H1 (cell line): ENCODE measurements around the gene LTA. TPM values are rescaled to one million over a fixed set of nuclear protein-coding genes. Genes with fewer than 3 reads are reported as not detected.

ENCODE experiments used
- CTCF ChIA-PET: fragments of 300-600 bp; sonication (Branson Sonifier 250); formaldehyde crosslinking; loops from one replicate; lab custom pipeline; 2021; ENCODE audit not compliant: partially characterized antibody; lab: Charles Lee
- POLR2A ChIA-PET: fragments of 300-600 bp; sonication (Branson Sonifier 250); formaldehyde crosslinking; loops from one replicate; lab custom pipeline; 2021; ENCODE audit warnings: inconsistent platforms; ENCODE audit not compliant: partially characterized antibody; lab: Charles Lee
- DNase-seq, 2 experiments: peaks; one replicate each; pipeline versions ENCODE4 v3.0.0 to v3.0.0-alpha.2; 2010 to 2022; ENCODE audit warnings: low spot score in 2 of 2, low read depth in 1 of 2, mixed read lengths in 1 of 2
- FAIRE-seq: peaks from 2 replicates; lab custom pipeline; 2011; peaks lifted over from hg19 to GRCh38; lab: Jason Lieb, UNC
- H2AFZ ChIP-seq: 2 replicates; pipeline ENCODE4 v1.8.1; 2012; ENCODE audit warnings: low read length, inconsistent platforms
- H2AK5ac ChIP-seq: 2 replicates; pipeline ENCODE4 v1.6.1; 2013; ENCODE audit warnings: low read depth, low read length
- H2BK120ac ChIP-seq: replicated peaks from 2 replicates; pipeline ENCODE3; 2013; ENCODE audit warnings: low read depth, low read length, inconsistent platforms
- H2BK12ac ChIP-seq: 2 replicates; pipeline ENCODE4 v1.6.1; 2013; ENCODE audit warnings: low read depth, low read length
- H2BK15ac ChIP-seq: 2 replicates; pipeline ENCODE4 v1.6.1; 2013; ENCODE audit warnings: low read length
- H2BK20ac ChIP-seq: 2 replicates; pipeline ENCODE4 v1.6.1; 2013; ENCODE audit warnings: low read length
- H2BK5ac ChIP-seq: 2 replicates; pipeline ENCODE4 v1.6.1; 2013; ENCODE audit warnings: low read depth, low read length
- H3K14ac ChIP-seq: 2 replicates; pipeline ENCODE4 v1.6.1; 2013; ENCODE audit warnings: inconsistent platforms; ENCODE audit not compliant: insufficient read length
- H3K18ac ChIP-seq: 2 replicates; pipeline ENCODE4 v1.6.1; 2013; ENCODE audit warnings: low read length; ENCODE audit errors: extremely low read depth
- H3K23ac ChIP-seq: 2 replicates; pipeline ENCODE4 v1.6.1; 2013; ENCODE audit warnings: inconsistent platforms; ENCODE audit not compliant: insufficient read length
- H3K23me2 ChIP-seq: 2 replicates; pipeline ENCODE4 v1.6.1; 2013; ENCODE audit warnings: low read depth, low read length
- H3K27ac ChIP-seq: 2 replicates; pipeline ENCODE4 v1.6.1; 2011; ENCODE audit warnings: low read depth, low read length, inconsistent platforms
- H3K27me3 ChIP-seq, 4 experiments: replicated peaks in 1 of 4; 1 replicate in 1 of 4; 2 replicates in 3 of 4; pipeline versions ENCODE4 v1.6.1 to v1.8.1; 2011 to 2013; ENCODE audit warnings: low read length in 3 of 4, mild to moderate bottlenecking in 3 of 4, inconsistent platforms in 2 of 4, mixed read lengths in 2 of 4, moderate library complexity in 1 of 4; ENCODE audit not compliant: control insufficient read depth in 3 of 4, insufficient read depth in 3 of 4; ENCODE audit errors: extremely low read depth in 1 of 4
- H3K36me3 ChIP-seq, 4 experiments: 2 replicates each; pipeline versions ENCODE4 v1.6.1 to v1.8.1; 2011 to 2013; ENCODE audit warnings: mild to moderate bottlenecking in 4 of 4, low read length in 3 of 4, moderate library complexity in 2 of 4, control low read depth in 1 of 4, inconsistent platforms in 1 of 4; ENCODE audit not compliant: insufficient read depth in 4 of 4, control insufficient read depth in 2 of 4
- H3K4ac ChIP-seq: replicated peaks from 2 replicates; pipeline ENCODE3; 2013; ENCODE audit warnings: low read length, low read depth, mixed read lengths, inconsistent platforms; ENCODE audit not compliant: insufficient read length
- H3K4me1 ChIP-seq, 4 experiments: replicated peaks in 1 of 4; 1 replicate in 1 of 4; 2 replicates in 3 of 4; pipeline versions ENCODE4 v1.6.1 to v1.8.1; 2011 to 2013; ENCODE audit warnings: low read length in 3 of 4, inconsistent platforms in 2 of 4, mixed read lengths in 1 of 4; ENCODE audit not compliant: insufficient read depth in 4 of 4, control insufficient read depth in 3 of 4
- H3K4me2 ChIP-seq, 2 experiments: 2 replicates each; pipeline versions ENCODE4 v1.6.1 to v1.8.1; 2011 to 2013; ENCODE audit warnings: low read depth in 2 of 2, low read length in 2 of 2, control low read depth in 1 of 2, inconsistent platforms in 1 of 2, mild to moderate bottlenecking in 1 of 2; ENCODE audit not compliant: insufficient read depth in 1 of 2
- H3K4me3 ChIP-seq, 4 experiments: fragments of 200-600, 300-600 bp in 1 of 4; sonication (generic), shearing (Covaris generic), sonication (Bioruptor Twin) in 1 of 4; 2 replicates each; pipeline versions ENCODE4 v1.5.1 to v1.8.1; 2011 to 2016; ENCODE audit warnings: low read length in 4 of 4, low read depth in 3 of 4, control low read depth in 2 of 4, inconsistent platforms in 2 of 4, mild to moderate bottlenecking in 2 of 4, mixed read lengths in 1 of 4, moderate library complexity in 1 of 4; ENCODE audit not compliant: insufficient read depth in 2 of 4; ENCODE audit errors: extremely low read depth in 1 of 4
- H3K56ac ChIP-seq: replicated peaks from 2 replicates; pipeline ENCODE3; 2013; ENCODE audit warnings: low read depth, mild to moderate bottlenecking, mixed read lengths, low read length, inconsistent platforms; ENCODE audit not compliant: insufficient read length
- H3K79me1 ChIP-seq: 2 replicates; pipeline ENCODE4 v1.6.1; 2013; ENCODE audit warnings: low read depth, low read length, control low read depth
- H3K79me2 ChIP-seq, 2 experiments: 2 replicates each; pipeline versions ENCODE4 v1.6.1 to v1.8.1; 2012 to 2013; ENCODE audit warnings: low read length in 2 of 2, mild to moderate bottlenecking in 2 of 2, inconsistent platforms in 1 of 2; ENCODE audit not compliant: insufficient read depth in 2 of 2, control insufficient read depth in 1 of 2
- H3K9ac ChIP-seq, 4 experiments: replicated peaks in 1 of 4; 1 replicate in 1 of 4; 2 replicates in 3 of 4; pipeline versions ENCODE4 v1.6.1 to v1.8.1; 2011 to 2013; ENCODE audit warnings: low read depth in 3 of 4, low read length in 3 of 4, control low read depth in 2 of 4, mild to moderate bottlenecking in 2 of 4, moderate library complexity in 2 of 4, inconsistent platforms in 1 of 4; ENCODE audit errors: extremely low read depth in 1 of 4
- H3K9me3 ChIP-seq, 2 experiments: 2 replicates each; pipeline versions ENCODE4 v1.6.1 to v1.8.1; 2012 to 2013; ENCODE audit warnings: mild to moderate bottlenecking in 2 of 2, moderate library complexity in 2 of 2, control low read depth in 1 of 2, inconsistent platforms in 1 of 2, low read depth in 1 of 2, low read length in 1 of 2, mixed read lengths in 1 of 2; ENCODE audit not compliant: insufficient read depth in 2 of 2
- H4K20me1 ChIP-seq, 2 experiments: replicated peaks in 1 of 2; 2 replicates each; pipeline versions ENCODE3 to v1.8.1; 2011 to 2013; ENCODE audit warnings: inconsistent platforms in 2 of 2, low read length in 2 of 2, mild to moderate bottlenecking in 1 of 2; ENCODE audit not compliant: insufficient read depth in 2 of 2, control insufficient read depth in 1 of 2
- H4K5ac ChIP-seq: 2 replicates; pipeline ENCODE4 v1.6.1; 2013; ENCODE audit warnings: low read length, low read depth, mixed read lengths, inconsistent platforms; ENCODE audit not compliant: insufficient read length
- H4K8ac ChIP-seq: 2 replicates; pipeline ENCODE4 v1.8.0; 2013; ENCODE audit warnings: mild to moderate bottlenecking, moderate library complexity, low read length, inconsistent platforms; ENCODE audit not compliant: insufficient read depth; ENCODE audit errors: extremely low read depth
- H4K91ac ChIP-seq: replicated peaks from 2 replicates; pipeline ENCODE3; 2013; ENCODE audit warnings: low read length, mixed read lengths, inconsistent platforms; ENCODE audit not compliant: insufficient read length
- BACH1 ChIP-seq: IDR thresholded peaks from 2 replicates; pipeline ENCODE4 v1.6.1; 2012; ENCODE audit warnings: low read length, improper control_type of control experiment
- BCL11A ChIP-seq, 2 experiments: IDR thresholded peaks; one replicate each; pipeline ENCODE4 v1.6.1; 2011; ENCODE audit warnings: low read depth in 2 of 2, low read length in 2 of 2, mild to moderate bottlenecking in 2 of 2
- HDAC6 ChIP-seq: IDR thresholded peaks from one replicate; pipeline ENCODE4 v1.7.1; 2012; ENCODE audit warnings: low read depth, mild to moderate bottlenecking, inconsistent platforms, low read length, moderate library complexity
- KDM4A ChIP-seq: IDR thresholded peaks from one replicate; pipeline ENCODE4 v1.7.1; 2012; ENCODE audit warnings: low read depth, mild to moderate bottlenecking, moderate library complexity, low read length, inconsistent platforms; ENCODE audit not compliant: severe bottlenecking
- MAFK ChIP-seq: IDR thresholded peaks from 2 replicates; pipeline ENCODE4 v1.6.1; 2012; ENCODE audit warnings: low read depth, mild to moderate bottlenecking, improper control_type of control experiment, low read length
- POU5F1 ChIP-seq: IDR thresholded peaks from 2 replicates; pipeline ENCODE4 v1.6.1; 2011; ENCODE audit warnings: low read depth, mild to moderate bottlenecking, low read length, moderate library complexity
- SP2 ChIP-seq: IDR thresholded peaks from 2 replicates; pipeline ENCODE4 v1.6.1; 2012; ENCODE audit warnings: mild to moderate bottlenecking, low read length, inconsistent platforms
- SP4 ChIP-seq: IDR thresholded peaks from 2 replicates; pipeline ENCODE4 v1.6.1; 2012; ENCODE audit warnings: low read length, inconsistent platforms
- TAF1 ChIP-seq: IDR thresholded peaks from 2 replicates; pipeline ENCODE4 v1.6.1; 2011; ENCODE audit warnings: mild to moderate bottlenecking, low read depth, low read length
- TCF12 ChIP-seq: IDR thresholded peaks from 2 replicates; pipeline ENCODE4 v1.6.1; 2011; ENCODE audit warnings: low read depth, mild to moderate bottlenecking, low read length
- WGBS, 2 experiments: shearing (Covaris generic) in 1 of 2; methylation state at CpG; one replicate each; pipeline versions ENCODE4 v1.1.6 to v1.1.7; 2013 to 2015; ENCODE audit warnings: low lambda C conversion rate in 2 of 2, mixed read lengths in 2 of 2, inconsistent platforms in 1 of 2, low coverage in 1 of 2, missing lambda C conversion rate in 1 of 2; ENCODE audit not compliant: insufficient replicate concordance in 2 of 2, insufficient coverage in 1 of 2, insufficient read length in 1 of 2; ENCODE audit errors: extremely low coverage in 1 of 2, missing lambda C conversion rate in 1 of 2; 5-methylcytosine and 5-hydroxymethylcytosine counted together
- polyA plus RNA-seq, 7 experiments: library from polyadenylated mRNA; depleted of rRNA in 3 of 7; stranded (reverse) in 5 of 7; unstranded in 2 of 7; fragments of >200 nt in 5 of 7; fragments of 200-250 nt in 2 of 7; gene quantifications; 1 replicate in 5 of 7; 2 replicates in 1 of 7; 4 replicates in 1 of 7; pipeline versions ENCODE4 v1.2.1 to v1.2.3, GENCODE V29; 2011 to 2013; ENCODE audit warnings: missing spikeins in 2 of 7, mixed read lengths in 2 of 7
- total RNA-seq: library from RNA; stranded (reverse); fragmentation: NEBNext Ultra II Directional; extraction: Animal tissue kit (Norgen Biotek cat#: 25700); gene quantifications from 2 replicates; pipeline ENCODE4 v1.2.1, GENCODE V29; 2021

The LTA gene
- total and polyA plus RNA-seq, 2 of the 8 experiments (the other 6 are each of a cell fraction or from before 2014, with no cell fraction given): not detected

DNA sequence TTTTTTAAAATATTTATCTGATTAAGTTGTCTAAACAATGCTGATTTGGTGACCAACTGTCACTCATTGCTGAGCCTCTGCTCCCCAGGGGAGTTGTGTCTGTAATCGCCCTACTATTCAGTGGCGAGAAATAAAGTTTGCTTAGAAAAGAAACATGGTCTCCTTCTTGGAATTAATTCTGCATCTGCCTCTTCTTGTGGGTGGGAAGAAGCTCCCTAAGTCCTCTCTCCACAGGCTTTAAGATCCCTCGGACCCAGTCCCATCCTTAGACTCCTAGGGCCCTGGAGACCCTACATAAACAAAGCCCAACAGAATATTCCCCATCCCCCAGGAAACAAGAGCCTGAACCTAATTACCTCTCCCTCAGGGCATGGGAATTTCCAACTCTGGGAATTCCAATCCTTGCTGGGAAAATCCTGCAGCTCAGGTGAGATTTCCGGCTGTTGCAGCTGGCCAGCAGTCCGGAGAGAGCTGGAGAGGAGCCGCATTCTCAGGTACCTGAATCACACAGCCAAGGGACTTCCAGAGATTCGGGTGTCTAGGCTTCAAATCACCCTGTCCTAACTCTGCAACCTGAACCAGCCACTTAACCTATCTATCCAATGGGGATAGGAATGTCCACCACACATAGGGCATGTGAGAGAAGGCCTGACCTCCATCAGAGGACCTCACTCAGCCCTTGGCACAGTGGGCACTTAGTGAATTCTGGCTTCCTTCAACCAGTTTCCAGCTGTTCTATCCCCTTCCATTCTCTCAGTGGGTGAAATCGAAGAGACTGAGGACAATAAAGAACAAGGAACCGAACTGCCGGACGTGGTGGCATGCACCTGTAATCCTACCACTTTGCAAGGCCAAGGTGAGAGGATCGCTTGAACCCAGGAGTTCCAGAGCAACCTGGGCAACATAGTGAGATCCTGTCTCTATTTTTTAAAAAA lies 6.4 kb downstream of the LTA start:
- no peak for FAIRE-seq

More for the DNA sequence above, 6.4 kb downstream of the LTA start:
- no peak for TF ChIP-seq BCL11A (IDR thresholded peaks at IDR 0.05; ENCODE audit: low read depth in 2 of 2, low read length in 2 of 2)
- no peak for TF ChIP-seq SP2
- TF ChIP-seq MAFK: no peak
- TF ChIP-seq KDM4A: no peak
- TF ChIP-seq BACH1: no peak
- TF ChIP-seq TCF12: no peak
- no peak for TF ChIP-seq HDAC6
- TF ChIP-seq SP4: no peak
- TF ChIP-seq TAF1: no peak
- TF ChIP-seq POU5F1: no peak
- peaks cover 0 to 8% (median 7%) of the 10 kb centered on the region in 4 experiments; a peak in 5 of 7 replicates for H3K27me3 ChIP-seq
- peaks cover 0 to 6% (median 6%) of the 10 kb centered on the region in 4 experiments; a peak in 6 of 7 replicates for H3K4me1 ChIP-seq
- H2BK120ac ChIP-seq: no peak overlapping the region
- ChIA-PET CTCF (interaction anchor here (0.6 to 19.2 kb wide), 6 partner anchors 9 to 344 kb away, joined by 3 to 640 read pairs (median 34); partner anchors contain the start of genes ATP6V1G2, LST1, LTB and NCR3), POLR2A (interaction anchor here (0.6 to 12.2 kb wide), 7 partner anchors 11 to 61 kb away, joined by 3 to 110 read pairs (median 5); partner anchors contain the start of genes ATP6V1G2, DDX39B and NFKBIL1)
- no peak overlapping the region for H2BK12ac ChIP-seq
- no peak overlapping the region for H4K91ac ChIP-seq
- peaks cover 9% of the 10 kb centered on the region; the same call in 1 of the 2 replicates for H3K23me2 ChIP-seq
- H4K5ac ChIP-seq: no peak overlapping the region
- H3K4me2 ChIP-seq: no peak overlapping the region
- H2BK5ac ChIP-seq: no peak overlapping the region
- H2BK15ac ChIP-seq: no peak overlapping the region
- H3K79me2 ChIP-seq: no peaks in the 10 kb centered on the region
- 0 out of 2 replicates have a peak overlapping the region, but pooled peaks have one; percentile 13 for H3K18ac ChIP-seq
- no peaks in the 10 kb centered on the region for H3K36me3 ChIP-seq
- no peak overlapping the region for H3K9ac ChIP-seq
- no peak overlapping the region for H2AFZ ChIP-seq
- H3K9me3 ChIP-seq: no peaks in the 10 kb centered on the region
- no peaks in the 10 kb centered on the region for H4K20me1 ChIP-seq
- H3K4ac ChIP-seq: no peak overlapping the region
- H4K8ac ChIP-seq: no peak overlapping the region
- 91% methylated on average over 12 of the region's 12 CpGs; no CpG with 5 or more reads in 1 of the 2 experiments for WGBS, 2 experiments
- H3K56ac ChIP-seq: no peak overlapping the region
- H3K4me3 ChIP-seq: no peak overlapping the region
- H3K27ac ChIP-seq: no peak overlapping the region
- no peaks in the 10 kb centered on the region for H3K79me1 ChIP-seq
- H2BK20ac ChIP-seq: no peak overlapping the region
- no peak overlapping the region for H3K23ac ChIP-seq
- no peak overlapping the region for H3K14ac ChIP-seq
- peak in 1 of 2 experiments; percentile 61 for DNase-seq
- H2AK5ac ChIP-seq: peak overlapping the region; percentile 98; the same call in 1 of the 2 replicates
